Measurements from ENCODE around the gene SLC34A1.

Gene SLC34A1

DNA sequence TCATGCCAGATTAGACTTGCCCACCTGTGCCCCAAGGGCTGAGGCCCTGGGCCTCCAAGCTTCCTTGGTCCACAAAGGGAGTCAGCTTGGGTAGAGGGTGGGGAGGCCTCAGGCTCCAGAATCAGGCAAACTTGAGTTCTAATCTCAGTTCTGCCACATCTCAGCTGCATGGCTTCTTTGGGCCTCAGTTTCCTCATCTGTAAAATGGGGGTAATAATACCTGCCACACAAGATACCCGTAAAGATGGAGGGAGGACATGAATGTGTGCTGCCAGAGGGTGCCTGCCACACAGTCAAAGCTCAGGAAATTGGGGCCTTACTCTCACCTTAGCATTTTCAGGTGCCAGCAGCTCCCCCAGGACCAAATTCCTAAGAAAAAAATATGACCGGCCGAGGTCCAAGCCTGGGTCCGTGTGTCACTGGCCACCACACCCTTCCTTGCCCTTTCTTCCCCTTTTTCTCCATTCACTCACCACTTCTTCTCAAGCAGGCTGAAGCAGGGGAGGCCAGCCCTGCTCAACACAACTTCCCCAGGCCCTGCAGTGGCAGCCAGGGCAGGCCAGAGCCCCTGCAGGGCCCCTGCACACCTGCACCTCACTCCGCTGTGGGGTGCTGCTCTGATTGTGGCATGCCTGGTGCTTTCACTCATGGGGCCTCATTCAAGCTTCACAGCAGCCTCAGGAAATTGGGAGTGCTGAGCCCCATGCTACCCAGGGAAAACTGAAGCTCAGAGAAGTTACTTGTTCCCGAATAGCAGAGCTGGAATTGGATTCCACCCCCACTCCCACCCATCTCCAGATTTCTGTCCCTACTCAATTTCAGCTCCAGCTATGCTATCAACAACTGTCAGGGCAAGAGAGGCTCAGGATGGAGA is 22.6 kb upstream of the SLC34A1 start:
- peak; percentile 37 for ATAC-seq
- H3K4me3 Mint-ChIP-seq: peak overlapping the region; percentile 75
- peaks cover 96% of the 10 kb centered on the region for H3K4me1 Mint-ChIP-seq

DNA sequence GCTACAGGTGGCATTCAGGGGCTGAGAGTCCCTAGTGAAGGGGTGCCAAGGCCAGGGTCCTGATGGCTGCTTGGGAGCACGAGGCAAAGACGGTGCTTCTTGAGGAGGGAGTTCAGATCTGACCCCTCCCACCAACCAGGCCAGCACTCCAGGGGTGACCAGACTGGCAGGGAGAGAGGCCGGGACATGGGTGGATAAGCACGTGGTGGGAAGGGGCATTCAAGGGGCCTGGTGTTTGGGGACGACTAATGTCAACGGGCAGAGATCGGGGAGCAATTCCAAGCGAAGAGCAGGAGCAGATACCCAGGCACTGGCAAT is 22.0 kb upstream of the SLC34A1 start:
- H3K27ac Mint-ChIP-seq: peak overlapping the region; percentile 92
- H3K36me3 Mint-ChIP-seq: peaks cover 17% of the 10 kb centered on the region
- no peaks in the 10 kb centered on the region for H3K9me3 Mint-ChIP-seq
- no peak for ATAC-seq
- no peaks in the 10 kb centered on the region for H3K27me3 Mint-ChIP-seq
- H3K4me1 Mint-ChIP-seq: peaks cover 90% of the 10 kb centered on the region
- peak overlapping the region; percentile 75 for H3K4me3 Mint-ChIP-seq

More for the DNA sequence above, 22.6 kb upstream of the SLC34A1 start:
- H3K27me3 Mint-ChIP-seq: no peaks in the 10 kb centered on the region
- no peaks in the 10 kb centered on the region for H3K9me3 Mint-ChIP-seq
- H3K27ac Mint-ChIP-seq: peak overlapping the region; percentile 92
- peaks cover 11% of the 10 kb centered on the region for H3K36me3 Mint-ChIP-seq

DNA sequence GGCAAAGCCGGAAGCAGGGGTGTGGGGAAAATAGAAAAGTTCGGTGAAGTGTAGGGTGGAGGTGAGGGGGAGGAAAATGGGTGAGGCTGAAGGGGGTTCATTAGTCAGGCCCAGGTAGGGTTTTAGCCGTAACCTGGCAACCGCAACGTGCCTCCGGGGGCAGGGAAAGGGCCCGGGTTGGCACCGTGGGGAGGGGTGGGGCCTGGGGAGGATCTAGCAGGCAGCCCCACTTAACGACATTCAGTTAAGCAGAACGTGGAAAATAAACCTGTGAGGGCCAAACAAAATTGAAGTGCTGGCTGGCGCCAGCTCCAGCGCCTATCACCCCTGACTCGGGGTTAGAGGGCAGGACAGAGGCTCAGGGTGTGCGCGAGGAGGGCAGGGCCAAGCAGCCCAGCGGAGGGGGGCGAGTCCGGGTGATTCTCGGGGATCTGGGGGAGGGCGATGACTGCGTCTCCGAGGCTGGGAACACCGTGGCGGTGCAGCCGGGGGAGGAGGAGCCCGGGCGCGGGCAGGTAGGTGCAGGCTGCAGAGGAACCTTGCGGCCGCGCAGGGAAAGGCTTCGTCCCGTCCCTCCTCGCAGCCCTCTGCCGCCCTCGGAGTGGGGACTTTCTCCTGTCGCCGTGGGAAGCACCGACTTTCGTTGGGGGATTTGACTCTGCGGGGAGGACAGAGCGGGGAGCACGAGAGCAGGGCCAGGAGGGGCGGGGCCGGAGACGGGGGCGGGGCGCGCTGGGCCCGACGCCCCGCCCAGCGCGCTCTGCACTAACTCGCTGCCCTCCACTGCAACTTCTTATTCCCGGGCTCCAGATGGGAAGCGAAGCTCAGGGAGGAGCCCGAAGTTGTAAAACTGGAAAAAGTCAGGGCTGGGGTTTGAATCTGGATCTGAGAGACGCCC is 21.4 kb upstream of the SLC34A1 start:
- Mint-ChIP-seq H3K27ac (peak overlapping the region; percentile 92), H3K27me3 (no peaks in the 10 kb centered on the region), H3K9me3 (no peaks in the 10 kb centered on the region), H3K4me1 (peaks cover 85% of the 10 kb centered on the region), H3K4me3 (peak overlapping the region; percentile 75), H3K36me3 (peaks cover 20% of the 10 kb centered on the region)
- peak; percentile 75 for ATAC-seq

DNA sequence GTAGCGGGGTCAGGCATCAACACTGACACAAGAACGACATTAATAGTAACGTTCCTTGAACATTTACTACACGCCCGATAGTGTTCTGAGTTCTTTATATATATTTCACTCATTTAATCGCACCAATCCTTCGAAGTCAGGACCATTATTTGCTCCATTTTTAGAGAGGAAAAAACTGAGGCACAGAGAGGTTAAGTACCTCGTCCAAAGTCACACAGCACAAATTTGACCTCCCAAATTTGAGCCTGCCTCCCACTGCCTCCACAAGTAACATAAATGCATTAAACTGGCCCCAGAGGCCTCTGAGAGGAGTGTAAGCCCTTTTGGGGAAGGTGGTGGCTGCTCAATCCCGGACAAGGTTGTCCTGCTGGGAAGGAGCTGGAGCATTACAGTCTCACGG is 20.7 kb upstream of the SLC34A1 start:
- H3K9me3 Mint-ChIP-seq: no peaks in the 10 kb centered on the region
- peaks cover 27% of the 10 kb centered on the region for H3K36me3 Mint-ChIP-seq
- ATAC-seq: no peak
- H3K27ac Mint-ChIP-seq: no peak overlapping the region
- H3K27me3 Mint-ChIP-seq: no peaks in the 10 kb centered on the region
- H3K4me1 Mint-ChIP-seq: peaks cover 85% of the 10 kb centered on the region
- H3K4me3 Mint-ChIP-seq: peak overlapping the region; percentile 75

DNA sequence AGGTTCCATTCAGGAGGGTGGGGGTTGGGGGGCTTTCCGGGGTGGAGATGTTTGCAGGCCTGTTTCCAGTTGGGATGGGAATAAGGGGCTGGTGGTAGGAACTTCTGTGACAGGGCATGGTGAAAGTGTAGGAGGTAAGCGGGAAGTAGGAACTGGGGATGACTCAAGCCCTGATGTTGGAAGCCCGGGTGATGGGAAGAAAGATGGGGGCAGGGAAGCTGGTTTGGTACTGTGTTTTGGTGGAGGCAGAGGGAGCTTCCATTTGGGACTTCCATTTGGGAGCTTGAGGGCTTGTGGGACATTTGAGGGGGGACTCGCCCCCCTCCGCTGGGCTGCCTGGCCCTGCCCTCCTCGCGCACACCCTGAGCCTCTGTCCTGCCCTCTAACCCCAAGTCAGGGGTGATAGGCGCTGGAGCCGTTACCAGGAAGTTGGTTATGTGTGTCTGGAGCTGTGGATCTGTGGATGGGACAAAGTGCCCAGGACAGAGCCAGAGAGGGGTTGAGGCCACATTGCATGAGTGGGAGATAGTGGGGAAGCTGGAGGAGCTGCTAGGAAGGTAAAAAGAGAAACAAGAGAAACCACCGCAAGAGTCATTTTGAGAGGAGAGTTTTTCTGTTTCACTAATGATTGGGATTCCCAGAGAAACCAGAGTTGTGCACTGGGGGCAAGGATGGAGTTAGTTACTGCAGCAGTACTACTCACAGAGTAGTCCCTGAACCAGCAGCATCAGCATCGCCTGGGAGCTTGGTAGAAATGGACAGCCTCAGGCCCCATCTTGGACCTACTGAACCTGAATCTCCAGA is 19.9 kb upstream of the SLC34A1 start:
- Mint-ChIP-seq H3K4me1 (peaks cover 85% of the 10 kb centered on the region), H3K4me3 (peak overlapping the region; percentile 65), H3K36me3 (peaks cover 35% of the 10 kb centered on the region), H3K27ac (no peak overlapping the region), H3K27me3 (no peaks in the 10 kb centered on the region), H3K9me3 (no peaks in the 10 kb centered on the region)
- ATAC-seq: peak; percentile 52

DNA sequence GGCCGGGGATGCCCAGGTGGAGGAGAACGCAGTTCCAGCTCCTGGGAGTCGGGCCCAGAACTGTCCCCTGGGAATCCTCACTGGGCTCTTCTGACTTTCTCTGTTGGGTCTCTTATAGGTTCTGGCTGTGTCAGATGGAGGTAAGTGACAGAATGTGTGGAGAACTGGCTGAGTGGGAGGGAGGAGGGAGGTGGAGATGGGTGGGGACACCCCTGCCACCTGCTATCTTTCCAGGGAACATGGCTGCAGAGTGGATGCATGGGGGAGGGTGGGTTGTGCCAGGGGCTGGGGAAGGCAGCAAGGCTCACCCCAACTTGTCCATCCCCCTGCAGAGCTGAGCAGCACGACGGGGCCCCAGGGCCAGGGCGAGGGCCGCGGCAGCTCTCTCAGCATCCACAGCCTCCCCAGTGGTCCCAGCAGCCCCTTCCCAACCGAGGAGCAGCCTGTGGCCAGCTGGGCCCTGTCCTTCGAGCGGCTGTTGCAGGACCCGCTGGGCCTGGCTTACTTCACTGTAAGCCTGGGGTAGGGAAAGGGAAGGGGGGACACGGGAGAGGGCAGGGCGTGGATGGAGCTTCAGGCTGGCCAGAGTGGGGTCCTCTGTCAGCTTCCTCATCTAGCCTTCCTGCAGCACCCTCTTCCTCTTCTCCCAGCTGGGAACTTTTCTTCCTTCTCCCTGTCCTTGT is 18.2 kb upstream of the SLC34A1 start:
- Mint-ChIP-seq H3K4me1 (peaks cover 76% of the 10 kb centered on the region), H3K27ac (no peak overlapping the region), H3K4me3 (no peak overlapping the region), H3K27me3 (no peaks in the 10 kb centered on the region), H3K36me3 (peaks cover 36% of the 10 kb centered on the region), H3K9me3 (no peaks in the 10 kb centered on the region)
- no peak for ATAC-seq

DNA sequence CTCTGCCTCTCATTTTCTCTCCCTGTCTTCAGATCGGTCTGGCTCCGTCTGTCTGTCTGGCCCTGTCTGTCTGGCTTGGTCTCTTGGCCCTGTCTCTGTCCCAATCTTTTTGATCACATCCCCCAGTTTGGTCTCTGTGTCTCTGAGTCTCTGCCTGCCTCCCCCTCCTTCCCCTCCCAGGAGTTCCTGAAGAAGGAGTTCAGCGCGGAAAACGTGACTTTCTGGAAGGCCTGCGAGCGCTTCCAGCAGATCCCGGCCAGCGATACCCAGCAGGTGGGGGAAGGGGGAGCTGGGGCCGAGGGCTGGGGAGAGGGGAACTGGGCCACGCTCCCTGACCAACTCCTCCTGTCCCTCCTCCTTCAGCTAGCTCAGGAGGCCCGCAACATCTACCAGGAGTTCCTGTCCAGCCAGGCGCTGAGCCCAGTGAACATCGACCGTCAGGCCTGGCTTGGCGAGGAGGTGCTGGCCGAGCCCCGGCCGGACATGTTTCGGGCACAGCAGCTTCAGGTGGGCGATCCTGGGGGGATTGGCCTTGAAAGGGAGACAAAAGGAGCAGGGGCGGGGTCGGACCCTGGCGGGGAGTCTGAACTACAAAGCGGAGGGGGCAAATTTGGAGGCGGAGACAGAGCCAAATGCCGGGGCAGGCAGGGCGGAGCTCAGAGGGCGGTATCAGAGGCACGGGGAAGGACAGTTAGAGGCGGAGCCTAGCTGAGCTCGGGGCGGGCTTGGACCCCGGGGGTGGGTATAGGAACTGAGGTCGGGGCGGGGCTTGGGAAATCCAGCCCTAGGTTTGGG is 17.5 kb upstream of the SLC34A1 start:
- Mint-ChIP-seq H3K4me3 (no peak overlapping the region), H3K27ac (no peak overlapping the region), H3K27me3 (no peaks in the 10 kb centered on the region), H3K9me3 (no peaks in the 10 kb centered on the region), H3K4me1 (peaks cover 76% of the 10 kb centered on the region), H3K36me3 (peaks cover 43% of the 10 kb centered on the region)
- ATAC-seq: no peak

DNA sequence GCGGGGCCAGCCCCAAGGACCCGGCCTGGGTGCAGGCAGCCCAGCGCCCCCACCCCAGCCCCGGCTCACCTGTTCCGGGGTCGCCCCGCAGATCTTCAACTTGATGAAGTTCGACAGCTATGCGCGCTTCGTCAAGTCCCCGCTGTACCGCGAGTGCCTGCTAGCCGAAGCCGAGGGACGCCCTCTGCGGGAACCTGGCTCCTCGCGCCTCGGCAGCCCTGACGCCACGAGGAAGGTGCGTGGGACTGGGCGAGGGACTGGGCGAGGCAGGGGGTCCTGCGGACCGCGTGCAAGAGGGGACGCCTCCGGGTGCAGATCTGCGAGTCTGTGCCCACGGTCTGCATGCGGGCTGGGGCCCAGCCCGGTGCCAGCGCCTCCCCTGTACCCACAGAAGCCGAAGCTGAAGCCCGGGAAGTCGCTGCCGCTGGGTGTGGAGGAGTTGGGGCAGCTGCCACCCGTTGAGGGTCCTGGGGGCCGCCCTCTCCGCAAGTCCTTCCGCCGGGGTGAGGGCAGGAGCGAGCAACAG is 16.8 kb upstream of the SLC34A1 start:
- Mint-ChIP-seq H3K4me3 (no peak overlapping the region), H3K27me3 (no peaks in the 10 kb centered on the region), H3K36me3 (peaks cover 48% of the 10 kb centered on the region), H3K9me3 (no peaks in the 10 kb centered on the region), H3K4me1 (peaks cover 76% of the 10 kb centered on the region), H3K27ac (no peak overlapping the region)
- no peak for ATAC-seq

DNA sequence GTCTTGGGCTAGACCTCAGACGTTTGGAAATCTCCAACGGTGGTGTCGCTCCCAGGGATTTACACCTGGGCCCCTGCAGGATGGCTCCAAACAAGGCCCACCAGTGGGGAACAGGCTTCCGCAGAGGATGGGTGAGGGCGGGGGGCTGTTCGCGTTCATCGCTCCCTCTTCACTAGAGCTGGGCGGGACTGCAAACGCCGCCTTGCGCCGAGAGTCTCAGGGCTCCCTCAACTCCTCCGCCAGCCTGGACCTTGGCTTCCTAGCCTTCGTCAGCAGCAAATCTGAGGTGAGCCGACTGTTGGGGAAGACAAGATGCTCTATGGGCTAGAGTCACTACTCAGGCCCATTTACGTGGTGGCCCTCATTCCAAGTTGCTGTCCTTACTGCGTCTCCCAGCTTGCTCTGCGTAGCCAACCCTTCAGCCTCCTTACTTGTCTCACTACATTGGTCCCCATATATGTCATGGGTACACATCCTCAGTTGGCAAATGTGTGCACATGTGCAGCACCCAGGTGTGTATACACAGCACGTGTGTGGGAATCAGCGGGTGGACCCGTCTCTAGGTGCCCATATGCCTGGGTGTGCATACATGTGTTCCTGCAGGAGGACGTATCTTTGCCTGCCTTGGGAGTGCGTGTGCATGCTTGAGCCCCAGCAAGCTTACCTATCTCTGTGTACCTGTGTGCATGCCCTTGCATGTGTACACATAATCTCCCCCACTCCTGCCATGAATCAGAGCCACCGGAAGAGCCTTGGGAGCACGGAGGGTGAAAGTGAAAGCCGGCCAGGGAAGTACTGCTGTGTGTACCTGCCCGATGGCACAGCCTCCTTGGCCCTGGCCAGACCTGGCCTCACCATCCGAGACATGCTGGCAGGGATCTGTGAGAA is 16.0 kb upstream of the SLC34A1 start:
- Mint-ChIP-seq H3K27me3 (no peaks in the 10 kb centered on the region), H3K9me3 (no peaks in the 10 kb centered on the region), H3K4me3 (no peak overlapping the region), H3K27ac (peak overlapping the region; percentile 69), H3K4me1 (peaks cover 75% of the 10 kb centered on the region), H3K36me3 (peaks cover 48% of the 10 kb centered on the region)
- ATAC-seq: no peak

DNA sequence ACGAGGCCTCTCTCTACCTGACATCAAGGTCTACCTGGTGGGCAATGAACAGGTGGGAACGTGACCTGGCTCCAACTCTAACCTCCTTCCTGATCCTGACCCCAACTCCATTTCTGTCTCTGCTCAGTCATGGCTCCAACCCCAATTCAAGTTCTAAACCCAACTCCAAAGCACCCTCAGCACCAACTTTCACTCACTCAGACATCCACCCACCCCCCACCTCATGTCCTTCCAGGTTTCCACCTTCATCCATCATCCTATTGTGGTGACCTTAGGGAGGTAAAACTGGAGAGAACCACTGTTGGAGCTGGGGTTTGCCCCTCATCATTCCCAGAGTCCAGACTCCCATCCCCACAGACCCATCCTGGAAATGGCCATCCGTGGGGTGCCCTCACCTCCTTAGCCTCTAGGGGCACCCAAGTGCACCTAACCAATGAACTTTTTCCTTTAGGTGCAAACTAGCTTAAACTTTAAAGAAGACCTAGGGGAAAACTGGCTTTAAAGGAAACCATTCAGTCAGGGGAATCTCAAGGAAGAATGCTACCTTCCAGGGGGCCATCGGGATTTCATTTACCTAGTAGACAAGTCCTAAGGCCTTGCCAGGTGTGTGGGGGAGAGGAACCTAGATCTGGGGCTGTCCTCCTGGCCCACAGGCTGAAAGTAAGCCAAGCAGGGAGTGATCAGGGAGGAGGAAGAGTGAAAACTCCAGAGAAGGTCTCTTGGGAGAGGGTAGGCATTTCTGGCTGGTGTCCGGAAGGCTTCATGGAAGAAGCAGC is 15.2 kb upstream of the SLC34A1 start:
- H3K36me3 Mint-ChIP-seq: peaks cover 52% of the 10 kb centered on the region
- H3K4me3 Mint-ChIP-seq: no peak overlapping the region
- no peak for ATAC-seq
- H3K9me3 Mint-ChIP-seq: no peaks in the 10 kb centered on the region
- no peaks in the 10 kb centered on the region for H3K27me3 Mint-ChIP-seq
- H3K27ac Mint-ChIP-seq: peak overlapping the region; percentile 69
- H3K4me1 Mint-ChIP-seq: peaks cover 68% of the 10 kb centered on the region

DNA sequence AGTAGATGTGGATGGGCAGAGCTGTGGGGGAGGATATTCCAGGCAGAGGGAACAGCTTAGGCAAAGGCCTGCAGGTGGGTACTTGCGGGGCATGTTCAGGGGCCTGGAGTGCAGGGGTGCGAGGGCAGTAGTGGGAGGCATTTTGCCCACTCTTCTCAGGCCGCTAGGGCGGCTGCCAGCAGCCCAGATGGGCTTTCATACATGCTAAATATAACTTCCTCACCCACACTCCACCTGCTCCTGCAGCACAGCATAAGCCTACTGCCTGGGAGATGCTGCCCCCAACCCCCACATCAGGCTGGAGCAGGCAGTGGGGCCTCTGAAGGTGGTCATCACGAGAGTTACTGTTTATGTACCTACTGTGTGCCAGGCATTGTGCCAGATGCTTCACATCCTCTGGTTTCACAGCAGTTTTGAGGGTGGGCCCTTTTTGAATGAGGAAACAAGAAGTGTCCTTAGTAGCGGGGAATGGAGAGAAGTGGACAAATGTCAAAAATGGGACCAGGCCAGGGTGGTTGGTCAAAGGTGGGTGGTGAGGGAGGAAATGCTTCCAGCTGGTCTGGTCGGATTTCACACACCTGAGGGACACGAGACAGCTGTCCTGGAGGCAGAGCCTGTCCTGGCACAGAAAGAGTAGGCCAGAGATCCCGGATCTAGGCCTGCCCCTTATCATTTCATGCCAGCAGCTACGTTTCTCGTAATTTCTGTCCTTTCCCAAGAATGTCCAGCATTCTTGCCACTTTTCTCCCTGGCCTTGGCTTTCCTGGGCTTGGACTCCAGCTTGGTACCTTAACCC is 14.4 kb upstream of the SLC34A1 start:
- H3K36me3 Mint-ChIP-seq: peaks cover 53% of the 10 kb centered on the region
- H3K9me3 Mint-ChIP-seq: no peaks in the 10 kb centered on the region
- H3K27ac Mint-ChIP-seq: peak overlapping the region; percentile 69
- H3K4me3 Mint-ChIP-seq: no peak overlapping the region
- ATAC-seq: no peak
- H3K4me1 Mint-ChIP-seq: peaks cover 60% of the 10 kb centered on the region
- H3K27me3 Mint-ChIP-seq: no peaks in the 10 kb centered on the region

All from stimulated activated memory B cell treated with anti-CD40 and anti-IgM and Interleukin-4, amounts not matched to agents 10 μg/mL and 1 μg/mL and 100 μg/mL, for 72 hours (primary cell).